GM21390 (cell line): Measurements from ENCODE around the gene CIITA.
"Not testable (repeated sequence)": the region's sequence is repeated elsewhere in the genome, so short reads cannot be mapped to it uniquely, and the experiment has no call there.

ENCODE experiments used
- ATAC-seq: cut with Tn5 transposase; IDR thresholded peaks from one replicate; pipeline ENCODE4 v1.9.1; 2021; ENCODE audit not compliant: unreplicated experiment

CIITA gene, protein sequence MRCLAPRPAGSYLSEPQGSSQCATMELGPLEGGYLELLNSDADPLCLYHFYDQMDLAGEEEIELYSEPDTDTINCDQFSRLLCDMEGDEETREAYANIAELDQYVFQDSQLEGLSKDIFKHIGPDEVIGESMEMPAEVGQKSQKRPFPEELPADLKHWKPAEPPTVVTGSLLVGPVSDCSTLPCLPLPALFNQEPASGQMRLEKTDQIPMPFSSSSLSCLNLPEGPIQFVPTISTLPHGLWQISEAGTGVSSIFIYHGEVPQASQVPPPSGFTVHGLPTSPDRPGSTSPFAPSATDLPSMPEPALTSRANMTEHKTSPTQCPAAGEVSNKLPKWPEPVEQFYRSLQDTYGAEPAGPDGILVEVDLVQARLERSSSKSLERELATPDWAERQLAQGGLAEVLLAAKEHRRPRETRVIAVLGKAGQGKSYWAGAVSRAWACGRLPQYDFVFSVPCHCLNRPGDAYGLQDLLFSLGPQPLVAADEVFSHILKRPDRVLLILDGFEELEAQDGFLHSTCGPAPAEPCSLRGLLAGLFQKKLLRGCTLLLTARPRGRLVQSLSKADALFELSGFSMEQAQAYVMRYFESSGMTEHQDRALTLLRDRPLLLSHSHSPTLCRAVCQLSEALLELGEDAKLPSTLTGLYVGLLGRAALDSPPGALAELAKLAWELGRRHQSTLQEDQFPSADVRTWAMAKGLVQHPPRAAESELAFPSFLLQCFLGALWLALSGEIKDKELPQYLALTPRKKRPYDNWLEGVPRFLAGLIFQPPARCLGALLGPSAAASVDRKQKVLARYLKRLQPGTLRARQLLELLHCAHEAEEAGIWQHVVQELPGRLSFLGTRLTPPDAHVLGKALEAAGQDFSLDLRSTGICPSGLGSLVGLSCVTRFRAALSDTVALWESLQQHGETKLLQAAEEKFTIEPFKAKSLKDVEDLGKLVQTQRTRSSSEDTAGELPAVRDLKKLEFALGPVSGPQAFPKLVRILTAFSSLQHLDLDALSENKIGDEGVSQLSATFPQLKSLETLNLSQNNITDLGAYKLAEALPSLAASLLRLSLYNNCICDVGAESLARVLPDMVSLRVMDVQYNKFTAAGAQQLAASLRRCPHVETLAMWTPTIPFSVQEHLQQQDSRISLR

DNA sequence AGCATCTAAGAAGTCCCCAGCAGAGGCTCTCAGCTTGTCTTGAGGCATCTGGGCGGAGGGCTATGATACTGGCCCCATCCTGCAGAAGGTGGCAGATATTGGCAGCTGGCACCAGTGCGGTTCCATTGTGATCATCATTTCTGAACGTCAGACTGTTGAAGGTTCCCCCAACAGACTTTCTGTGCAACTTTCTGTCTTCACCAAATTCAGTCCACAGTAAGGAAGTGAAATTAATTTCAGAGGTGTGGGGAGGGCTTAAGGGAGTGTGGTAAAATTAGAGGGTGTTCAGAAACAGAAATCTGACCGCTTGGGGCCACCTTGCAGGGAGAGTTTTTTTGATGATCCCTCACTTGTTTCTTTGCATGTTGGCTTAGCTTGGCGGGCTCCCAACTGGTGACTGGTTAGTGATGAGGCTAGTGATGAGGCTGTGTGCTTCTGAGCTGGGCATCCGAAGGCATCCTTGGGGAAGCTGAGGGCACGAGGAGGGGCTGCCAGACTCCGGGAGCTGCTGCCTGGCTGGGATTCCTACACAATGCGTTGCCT lies at the start of gene CIITA:
Gene CIITA, plus strand, starts transcription at position 404 of the 543 bp plus-strand sequence. Its CDS starts 129 bp downstream, at position 533.
- ATAC-seq: peak; percentile 48

DNA sequence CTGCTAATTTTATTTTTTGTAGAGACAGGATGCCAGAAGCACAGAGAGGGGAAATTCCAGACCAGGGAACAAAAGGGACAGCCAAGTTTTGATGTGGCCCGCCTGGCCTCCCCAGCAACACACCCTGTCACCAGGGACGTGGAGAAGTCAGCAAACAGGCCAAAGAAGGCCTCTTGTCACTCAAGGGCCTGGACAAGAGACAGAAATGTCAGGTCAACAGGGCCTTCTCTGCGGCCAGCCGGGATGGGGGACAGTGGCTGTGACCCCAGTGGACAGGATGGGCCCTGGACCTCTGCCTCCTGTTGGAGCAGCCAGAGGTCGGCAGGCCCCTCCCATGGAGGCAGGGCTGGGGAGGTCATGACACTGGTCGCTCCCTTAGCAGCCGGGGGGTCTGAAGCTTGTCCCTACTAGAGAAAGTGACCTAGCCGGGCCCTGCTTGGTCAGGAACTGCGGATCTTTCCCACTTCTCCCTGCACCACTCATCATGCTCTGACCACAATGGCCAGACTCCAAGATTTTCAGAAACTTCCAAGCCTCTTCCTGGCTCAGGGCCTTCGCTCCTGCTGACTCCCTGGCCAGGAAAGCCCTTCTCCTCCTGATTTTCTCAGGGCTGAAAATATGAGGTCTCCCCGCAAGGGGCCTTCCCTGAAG lies 49.2 kb upstream of the CIITA start:
- no peak for ATAC-seq

DNA sequence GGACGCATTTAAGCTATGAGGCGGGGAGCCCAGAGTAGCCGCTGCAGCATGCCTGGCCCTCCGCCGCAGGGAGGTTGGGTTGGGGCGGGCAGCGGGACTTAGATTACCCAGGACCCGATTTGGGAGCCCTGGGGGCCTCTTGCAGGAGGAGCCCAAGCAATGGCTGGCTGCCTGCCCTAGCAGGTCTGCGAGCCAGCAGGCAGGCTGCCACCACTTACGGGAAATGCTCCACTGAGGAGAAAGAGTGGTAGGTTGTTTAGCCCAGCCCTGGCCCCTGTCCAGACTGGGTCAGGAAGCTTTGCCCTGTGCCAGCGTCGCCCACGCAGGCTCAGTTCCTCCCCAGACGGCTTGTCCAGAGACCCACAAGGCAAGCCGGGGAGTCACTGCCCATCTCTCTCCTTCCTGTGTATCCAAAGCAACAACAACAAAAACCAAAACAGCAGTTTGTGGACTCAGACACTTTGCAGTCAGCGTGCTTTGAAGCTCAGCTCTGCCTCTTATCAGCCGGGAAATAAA lies 48.1 kb upstream of the CIITA start:
- no peak for ATAC-seq

DNA sequence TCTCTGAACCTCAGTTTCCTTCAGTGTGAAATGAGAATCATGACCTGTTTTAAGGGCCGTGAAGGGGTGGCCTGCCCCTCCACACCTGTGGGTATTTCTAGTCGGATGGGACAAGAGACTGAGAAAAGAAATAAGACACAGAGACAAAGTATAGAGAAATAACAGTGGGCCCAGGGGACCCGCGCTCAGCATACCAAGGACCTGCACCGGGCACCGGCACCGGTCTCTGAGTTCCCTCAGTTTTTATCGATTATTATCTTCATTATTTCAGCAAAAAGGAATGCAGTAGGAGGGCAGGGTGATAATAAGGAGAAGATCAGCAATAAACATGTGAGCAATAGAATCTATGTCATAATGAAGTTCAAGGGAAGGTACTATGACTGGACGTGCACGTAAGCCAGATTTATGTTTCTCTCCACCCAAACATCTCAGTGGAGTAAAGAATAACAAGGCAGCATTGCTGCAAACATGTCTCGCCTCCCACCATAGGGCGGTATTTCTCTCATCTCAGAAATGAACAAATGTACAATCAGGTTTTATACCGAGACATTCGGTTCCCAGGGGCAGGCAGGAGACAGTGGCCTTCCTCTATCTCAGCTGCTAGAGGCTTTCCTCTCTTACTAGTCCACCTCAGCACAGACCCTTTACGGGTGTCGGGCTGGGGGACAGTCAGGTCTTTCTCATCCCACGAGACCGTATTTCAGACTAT lies 47.5 kb upstream of the CIITA start:
- not testable (repeated sequence) for ATAC-seq

DNA sequence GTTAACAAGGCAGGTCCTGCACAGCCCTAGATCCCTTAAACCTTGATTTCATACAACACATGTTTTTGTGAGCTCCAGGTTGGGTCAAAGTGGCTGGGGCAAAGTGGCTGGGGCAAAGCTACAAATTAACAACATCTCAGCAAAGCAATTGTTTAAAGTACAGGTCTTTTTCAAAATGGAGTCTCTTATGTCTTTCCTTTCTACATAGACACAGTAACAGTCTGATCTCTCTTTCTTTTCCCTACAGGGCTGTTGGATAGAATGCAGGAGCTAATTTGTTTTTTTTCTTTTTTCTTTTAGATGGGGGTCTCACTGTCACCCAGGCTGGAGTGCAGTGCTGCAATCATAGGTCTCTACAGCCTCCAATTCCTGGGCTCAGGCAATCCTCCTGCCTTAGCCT lies 46.8 kb upstream of the CIITA start:
- not testable (repeated sequence) for ATAC-seq

DNA sequence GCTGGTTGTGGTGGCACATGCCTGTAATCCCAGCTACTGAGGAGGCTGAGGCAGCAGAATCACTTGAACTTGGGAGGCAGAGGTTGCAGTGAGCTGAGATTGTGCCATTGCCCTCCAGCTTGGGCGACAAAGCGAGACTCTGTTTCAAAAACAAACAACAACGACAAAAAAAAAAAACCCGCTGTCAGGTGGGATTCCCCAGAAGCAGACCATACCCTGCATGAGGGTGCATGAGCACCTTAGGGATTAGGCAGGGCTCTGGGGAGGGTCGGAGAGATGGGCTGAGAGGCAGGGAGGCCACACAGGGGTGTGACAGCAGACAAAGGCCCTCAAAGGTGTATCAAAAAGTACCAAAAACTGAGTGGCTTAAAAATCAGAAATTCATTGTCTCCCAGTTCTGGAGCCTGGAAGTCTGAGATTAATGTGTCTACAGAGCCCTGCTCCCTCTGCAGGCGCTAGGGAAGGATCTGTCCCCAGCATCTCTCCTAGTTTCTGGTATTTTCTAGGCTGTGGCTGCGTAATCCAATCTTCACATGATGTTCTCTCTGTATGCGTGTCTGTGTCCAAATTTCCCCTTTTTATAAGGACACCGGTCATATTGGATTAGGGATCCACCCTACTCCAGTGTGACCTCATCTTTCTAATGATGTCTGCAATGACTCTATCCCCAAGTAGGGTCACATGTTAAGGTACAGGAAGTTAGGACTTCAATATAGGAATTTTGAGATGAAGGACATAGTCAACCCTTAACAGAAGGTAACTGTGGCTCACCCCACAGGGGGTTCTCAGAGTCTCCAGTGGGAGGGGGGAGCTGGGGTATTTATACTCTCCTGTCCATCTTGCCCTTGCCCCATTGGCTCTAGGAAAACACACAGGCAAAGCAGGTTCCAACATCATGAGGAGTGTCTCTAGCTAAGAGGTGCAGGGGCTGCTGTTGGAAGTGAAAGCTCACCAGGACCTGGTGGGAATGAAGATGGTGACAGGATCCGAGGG lies 44.8 kb upstream of the CIITA start:
- ATAC-seq: no peak

DNA sequence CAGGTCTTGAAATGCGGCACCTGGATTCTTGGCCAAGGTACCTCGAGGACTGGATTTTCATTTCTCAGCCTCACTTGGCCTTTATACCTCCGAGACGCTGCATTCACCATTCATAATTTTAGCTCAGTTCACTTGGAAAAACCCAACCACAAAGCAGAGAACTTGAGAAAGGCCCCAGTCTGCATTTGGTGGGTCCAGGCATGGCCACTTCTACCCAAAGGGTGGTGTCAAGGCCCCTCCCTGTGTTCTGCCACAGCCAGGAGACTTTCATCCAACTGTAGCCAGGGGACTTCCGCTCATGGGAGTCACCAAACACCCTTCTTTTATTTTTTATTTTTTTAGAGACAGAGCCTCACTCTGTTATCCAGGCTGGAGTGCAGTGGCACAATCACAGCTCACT lies 43.7 kb upstream of the CIITA start:
- no peak for ATAC-seq

DNA sequence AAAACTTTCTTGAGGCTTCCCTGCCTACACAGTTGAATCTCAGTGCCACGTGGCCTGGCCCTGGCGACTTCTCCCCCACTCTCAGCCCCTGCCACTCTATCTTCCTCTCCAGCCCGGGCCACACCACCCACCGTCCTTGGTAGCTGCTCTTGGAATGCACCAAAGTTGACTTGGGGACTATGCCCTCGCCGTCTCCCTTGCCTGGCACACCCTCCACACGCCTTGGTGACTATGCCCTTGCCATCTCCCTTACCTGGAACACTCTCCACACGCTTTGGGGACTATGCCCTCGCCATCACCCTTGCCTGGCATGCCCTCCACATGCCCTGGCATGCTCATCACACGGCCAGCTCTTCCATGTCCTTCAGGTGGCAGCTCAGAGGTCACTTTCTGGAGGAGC lies 42.9 kb upstream of the CIITA start:
- ATAC-seq: no peak

DNA sequence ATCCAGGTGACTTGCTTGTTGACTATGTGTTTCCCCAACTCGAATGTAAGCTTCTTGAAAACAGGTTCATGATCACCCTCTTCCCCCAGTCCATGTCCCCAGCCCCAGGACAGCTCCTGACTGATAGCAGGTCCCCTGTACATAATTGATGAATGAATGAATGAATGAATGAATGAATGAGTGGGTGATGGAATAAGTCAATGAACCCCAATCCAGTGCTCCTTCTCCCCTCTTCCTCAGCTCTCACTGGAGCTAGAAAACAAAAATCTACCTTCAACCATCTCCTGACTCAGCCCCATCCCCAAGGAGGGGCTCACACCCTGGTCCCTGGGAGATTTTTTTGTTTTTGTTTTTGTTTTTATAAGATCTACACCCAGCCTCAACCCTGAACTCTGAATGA lies 42.2 kb upstream of the CIITA start:
- no peak for ATAC-seq

DNA sequence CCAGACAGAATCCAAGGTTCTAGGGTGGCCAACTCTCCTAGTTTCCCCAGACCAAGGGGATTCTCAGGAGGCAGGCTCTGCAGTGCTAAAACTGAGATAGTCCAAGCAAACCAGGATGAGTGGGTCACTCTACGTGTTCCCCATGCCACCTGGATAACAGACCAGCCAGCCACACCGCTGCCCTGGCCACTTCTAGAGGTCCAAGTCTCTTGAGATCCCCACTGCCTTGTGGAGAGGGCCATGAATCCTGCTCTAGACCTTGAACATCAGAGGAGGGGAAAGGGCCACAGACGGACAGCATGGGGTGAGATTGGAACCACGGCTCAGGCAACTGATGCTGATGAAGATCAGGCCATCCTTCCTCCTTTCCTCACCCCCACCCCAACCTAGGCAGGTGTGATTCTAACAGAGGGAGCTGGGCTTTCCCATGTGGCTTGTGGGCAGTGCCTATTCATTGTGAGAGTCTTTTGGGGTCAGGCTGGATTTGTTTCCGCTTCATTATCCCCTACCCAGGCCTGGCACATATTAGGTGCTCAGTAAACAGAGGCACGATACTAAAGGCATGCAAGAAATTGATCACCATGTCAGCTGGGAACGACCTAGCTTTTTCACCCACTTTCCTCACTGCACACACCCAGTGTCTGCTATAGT lies 41.6 kb upstream of the CIITA start:
- ATAC-seq: peak; percentile 57

DNA sequence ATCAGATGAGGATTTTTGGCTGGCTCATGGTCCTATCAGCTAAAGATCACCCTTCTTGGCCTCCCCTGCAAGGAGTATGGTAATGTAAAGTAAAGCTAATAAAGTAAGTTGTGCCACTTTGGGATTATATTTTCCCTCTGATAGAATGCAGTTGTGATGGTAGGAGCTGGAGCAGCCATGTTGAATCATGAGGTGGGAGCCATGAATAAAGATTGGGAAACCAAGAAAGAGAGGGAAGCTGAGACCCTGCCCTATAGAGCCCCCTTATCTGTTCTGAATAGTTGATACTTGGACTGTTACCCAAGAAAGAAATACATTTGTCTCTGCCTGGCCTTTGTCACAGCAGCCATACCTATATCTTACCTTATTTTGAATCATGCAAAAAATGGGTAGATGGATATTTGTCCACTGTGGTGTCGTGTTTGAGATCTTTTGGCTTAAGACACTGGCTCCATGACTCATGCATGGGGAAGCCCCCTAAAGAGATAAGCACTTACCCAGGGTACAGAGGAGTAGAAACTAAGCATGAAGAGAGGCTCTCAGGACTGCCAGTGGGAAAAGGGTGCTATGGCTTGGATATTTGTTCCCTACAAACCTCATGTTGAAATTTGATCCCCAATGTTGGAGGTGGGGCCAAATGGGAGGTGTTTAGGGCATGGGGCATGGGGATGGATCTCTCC lies 40.7 kb upstream of the CIITA start:
- ATAC-seq: no peak

DNA sequence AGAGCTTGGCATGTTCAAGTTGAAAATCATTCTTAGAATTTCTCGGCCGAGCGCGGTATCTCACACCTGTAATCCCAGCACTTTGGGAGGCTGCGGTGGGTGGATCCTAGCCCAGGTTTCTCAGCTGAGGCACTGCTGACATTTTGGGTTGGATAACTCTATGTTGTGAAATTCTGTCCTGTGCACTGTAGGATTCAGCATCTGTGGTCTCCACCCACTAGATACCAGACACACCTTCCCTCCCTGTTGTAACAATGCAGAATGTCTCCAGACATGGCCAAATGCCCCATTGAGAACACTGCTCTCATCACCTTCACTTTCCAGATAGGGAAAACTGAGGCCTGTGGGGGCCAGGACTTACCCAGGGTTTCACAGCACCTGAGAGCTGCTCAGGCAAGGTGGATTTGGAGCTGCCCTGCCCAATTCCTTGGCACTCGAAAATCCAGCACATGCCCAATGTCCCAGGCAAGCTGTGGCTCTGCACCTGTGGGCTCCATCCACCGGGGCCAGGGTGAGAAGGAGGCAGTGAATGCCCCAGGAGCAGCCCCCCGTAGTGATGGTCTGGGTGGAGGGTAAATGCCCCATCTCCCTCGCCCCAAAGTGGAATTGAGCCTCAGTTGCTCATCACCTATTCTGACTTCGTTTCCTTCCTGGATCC lies 38.3 kb upstream of the CIITA start:
- ATAC-seq: no peak

DNA sequence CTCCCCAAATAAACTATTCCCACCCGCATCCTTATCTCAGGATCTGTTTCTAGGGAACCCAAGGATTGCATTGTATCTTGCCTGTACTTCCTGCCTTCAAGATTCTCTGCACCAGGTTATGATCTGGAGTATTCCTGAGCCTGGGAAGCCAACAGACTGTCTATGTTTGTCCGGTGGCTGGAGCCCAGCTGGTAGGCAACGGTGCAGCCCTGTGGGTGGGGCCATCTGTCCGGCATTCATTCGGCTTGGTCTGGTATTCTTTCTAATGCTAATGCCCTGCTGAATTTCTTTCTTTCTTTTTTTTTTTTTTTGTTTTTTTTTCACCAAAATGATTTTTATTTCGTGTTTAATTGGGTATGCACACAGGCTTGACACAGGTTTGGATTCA lies 37.7 kb upstream of the CIITA start:
- no peak for ATAC-seq

DNA sequence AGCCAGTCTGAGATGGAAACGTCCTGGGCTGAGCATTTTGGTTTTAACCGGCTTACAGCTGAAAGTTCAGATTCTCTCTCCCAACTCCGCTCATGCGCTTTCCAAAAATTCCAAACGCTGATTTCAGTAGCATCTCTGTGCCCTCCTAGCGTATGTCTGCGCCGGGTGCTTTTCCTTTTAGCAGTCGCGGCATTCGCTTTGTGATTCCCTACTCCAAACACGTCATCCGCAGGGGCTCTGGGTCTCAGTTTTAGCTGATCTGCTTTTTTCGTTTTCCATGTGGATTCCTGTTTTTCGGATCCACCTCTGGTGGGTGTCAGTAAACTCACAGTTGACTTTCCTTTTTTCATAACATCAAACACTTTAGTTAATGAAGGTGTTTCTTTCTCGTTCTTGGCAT lies 36.3 kb upstream of the CIITA start:
- ATAC-seq: no peak

DNA sequence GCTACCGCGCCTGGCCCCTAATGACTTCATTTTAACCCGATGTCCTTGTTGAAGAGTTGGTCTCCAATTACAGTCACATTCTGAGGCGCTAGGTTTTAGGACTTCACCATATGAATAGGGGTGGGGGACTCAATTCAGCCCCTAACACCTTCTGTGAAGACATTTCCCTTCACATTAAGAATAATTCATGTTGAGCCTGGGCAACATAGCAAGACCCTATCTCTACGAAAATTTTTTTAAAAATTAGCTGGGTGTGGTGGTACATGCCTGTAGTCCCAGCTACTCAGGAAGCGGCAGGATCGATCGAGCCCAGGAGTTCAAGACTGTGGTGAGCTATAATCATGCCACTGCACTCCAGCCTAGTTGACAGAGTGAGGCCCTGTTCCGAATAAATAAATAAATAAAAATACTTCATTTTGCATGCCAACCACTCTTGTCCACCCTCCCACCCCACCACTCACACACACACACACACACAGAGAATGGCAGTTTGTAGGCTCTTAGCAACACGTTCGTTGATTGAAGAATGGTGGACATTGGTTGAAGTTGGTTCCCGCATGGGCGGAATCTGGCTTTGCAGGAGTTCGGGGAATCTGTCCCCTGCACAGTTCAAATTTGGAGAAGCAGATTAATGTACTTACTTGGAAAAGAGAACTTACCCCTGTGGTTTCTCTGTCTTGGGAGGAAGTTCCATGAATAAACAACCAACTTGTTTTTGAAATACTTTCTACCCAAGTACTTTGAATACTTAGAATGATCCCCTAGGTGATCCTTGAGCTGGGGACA lies 30.6 kb upstream of the CIITA start:
- ATAC-seq: no peak

DNA sequence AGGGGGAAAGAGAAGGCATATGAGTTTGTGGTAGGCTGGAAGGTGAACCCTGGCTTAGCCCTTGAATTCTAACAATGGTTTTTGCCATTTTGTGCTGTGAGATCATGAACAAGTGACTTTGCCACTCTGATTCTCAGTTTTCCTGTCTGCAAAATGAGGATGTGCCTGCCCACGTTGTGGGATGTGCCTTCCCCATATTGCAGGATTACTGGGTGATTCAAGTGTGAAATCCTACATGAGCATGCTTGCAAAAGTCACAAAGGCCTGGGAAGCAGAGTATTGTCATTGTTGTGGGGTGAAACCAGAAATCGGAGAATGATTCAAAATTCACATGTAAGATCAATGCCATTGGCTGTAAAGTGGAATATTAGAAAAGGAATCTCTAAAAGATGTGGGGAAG lies 29.8 kb upstream of the CIITA start:
- no peak for ATAC-seq
